Left lung (tissue), 10 donors: Measurements from ENCODE around the gene SLC34A1. TPM values are rescaled to one million over a fixed set of nuclear protein-coding genes. Genes with fewer than 3 reads are reported as not detected.

ENCODE experiments used
- ATAC-seq: fragments of 200-7000 bp; cut with Tn5 transposase; one replicate; pipeline ENCODE4 v1.9.1; 2020; ENCODE audit warnings: moderate library complexity
- DNase-seq, 4 donors: peaks; one replicate each; pipeline ENCODE4 v3.0.0-alpha.2; 2013 to 2020
- H3K27ac ChIP-seq, 2 donors: fragments of 200-600 bp; sonication (generic) in 1 of 2; one replicate each; pipeline versions ENCODE4 v1.5.0 to v1.8.0; 2020 to 2021
- H3K27me3 ChIP-seq, 2 donors: fragments of 200-600 bp; sonication (generic) in 1 of 2; one replicate each; pipeline versions ENCODE4 v1.5.0 to v1.8.0; 2020 to 2021
- H3K36me3 ChIP-seq, 2 donors: fragments of 200-600 bp; sonication (generic) in 1 of 2; one replicate each; pipeline versions ENCODE4 v1.5.0 to v1.8.0; 2020 to 2021
- H3K4me1 ChIP-seq, 2 donors: fragments of 200-600 bp; one replicate each; pipeline ENCODE4 v1.8.0; 2021
- H3K4me3 ChIP-seq, 2 donors: fragments of 200-600 bp; sonication (generic) in 1 of 2; one replicate each; pipeline versions ENCODE4 v1.5.0 to v1.8.0; 2020 to 2021; ENCODE audit warnings: mild to moderate bottlenecking in 1 of 2
- H3K9me3 ChIP-seq, 2 donors: fragments of 200-600 bp; sonication (generic) in 1 of 2; one replicate each; pipeline versions ENCODE4 v1.5.0 to v1.8.0; 2020 to 2021
- intact Hi-C, 2 donors: fragments of 100-400 bp; cut with DNase I; formaldehyde crosslinking; loops; one replicate each; pipeline versions ENCODE4 v1.11.2 to v1.14.2; 2022
- polyA plus RNA-seq, 6 donors: library from polyadenylated mRNA; unstranded; fragments of 120-200 nt; gene quantifications; one replicate each; pipeline ENCODE4 v1.2.1, GENCODE V29; 2013; ENCODE audit not compliant: insufficient read length in 6 of 6
- total RNA-seq, 2 donors: library from RNA; stranded (reverse); fragmentation: NEBNext Ultra II Directional; extraction: Animal tissue kit (Norgen Biotek cat#: 25700); gene quantifications; one replicate each; pipeline ENCODE4 v1.2.1, GENCODE V29; 2021
- TF ChIP-seq, protein P1 (sequence below), 2 donors: fragments of 200-600 bp; sonication (generic) in 1 of 2; IDR thresholded peaks; one replicate each; pipeline versions ENCODE4 v1.5.0 to v1.8.0; 2021; ENCODE audit warnings: antibody characterized with exemption in 2 of 2
- donor health status: DM: no; HTN: yes; CAD: no.
- donor health status: DM: no; HTN: no; CAD: no.

SLC34A1 gene
- total and polyA plus RNA-seq, 8 donors: 0.18 to 1.7 (median 0.36) TPM; not detected in 3

DNA sequence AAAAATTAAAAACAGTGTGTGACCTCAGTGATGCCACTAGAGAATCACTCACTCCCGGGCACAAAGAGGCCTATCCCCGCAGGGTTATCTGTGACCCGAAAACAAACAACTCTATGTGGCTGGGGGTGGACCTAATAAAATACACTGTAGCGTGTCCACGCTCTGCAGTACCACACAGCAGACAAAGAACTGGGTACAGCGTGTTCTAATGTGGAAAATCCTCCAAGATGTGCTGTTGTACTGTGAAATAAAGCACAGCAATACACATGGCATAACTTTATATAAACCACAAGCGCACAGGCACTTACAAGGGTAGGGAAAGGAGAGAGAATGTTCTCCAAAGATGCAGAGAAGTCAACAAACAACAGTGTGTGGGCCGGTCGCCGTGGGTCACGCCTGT lies 8.1 kb upstream of the SLC34A1 start:
- no peak for DNase-seq
- Histone ChIP-seq H3K9me3 (no peaks in the 10 kb centered on the region), H3K27ac (no peak overlapping the region), H3K36me3 (peaks cover 0 to 7% of the 10 kb centered on the region in 2 donors), H3K27me3 (peaks cover 0 to 9% of the 10 kb centered on the region in 2 donors), H3K4me1 (peaks cover 7 to 22% of the 10 kb centered on the region in 2 donors), H3K4me3 (no peak overlapping the region)
- TF ChIP-seq, protein P1, sequence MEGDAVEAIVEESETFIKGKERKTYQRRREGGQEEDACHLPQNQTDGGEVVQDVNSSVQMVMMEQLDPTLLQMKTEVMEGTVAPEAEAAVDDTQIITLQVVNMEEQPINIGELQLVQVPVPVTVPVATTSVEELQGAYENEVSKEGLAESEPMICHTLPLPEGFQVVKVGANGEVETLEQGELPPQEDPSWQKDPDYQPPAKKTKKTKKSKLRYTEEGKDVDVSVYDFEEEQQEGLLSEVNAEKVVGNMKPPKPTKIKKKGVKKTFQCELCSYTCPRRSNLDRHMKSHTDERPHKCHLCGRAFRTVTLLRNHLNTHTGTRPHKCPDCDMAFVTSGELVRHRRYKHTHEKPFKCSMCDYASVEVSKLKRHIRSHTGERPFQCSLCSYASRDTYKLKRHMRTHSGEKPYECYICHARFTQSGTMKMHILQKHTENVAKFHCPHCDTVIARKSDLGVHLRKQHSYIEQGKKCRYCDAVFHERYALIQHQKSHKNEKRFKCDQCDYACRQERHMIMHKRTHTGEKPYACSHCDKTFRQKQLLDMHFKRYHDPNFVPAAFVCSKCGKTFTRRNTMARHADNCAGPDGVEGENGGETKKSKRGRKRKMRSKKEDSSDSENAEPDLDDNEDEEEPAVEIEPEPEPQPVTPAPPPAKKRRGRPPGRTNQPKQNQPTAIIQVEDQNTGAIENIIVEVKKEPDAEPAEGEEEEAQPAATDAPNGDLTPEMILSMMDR (IDR thresholded peaks at IDR 0.05): no peak
- intact Hi-C loops: no loop called here
- no peak for ATAC-seq

- Histone ChIP-seq H3K9me3 (no peaks in the 10 kb centered on the region), H3K27ac (no peak overlapping the region), H3K36me3 (no peaks in the 10 kb centered on the region), H3K27me3 (peaks cover 0 to 26% of the 10 kb centered on the region in 2 donors), H3K4me1 (peaks cover 0 to 2% of the 10 kb centered on the region in 2 donors), H3K4me3 (no peak overlapping the region)
- TF ChIP-seq, protein P1 (IDR thresholded peaks at IDR 0.05): no peak
- DNase-seq: no peak
- intact Hi-C loops: no loop called here
- ATAC-seq: no peak
These were observed 6.1 kb upstream of the SLC34A1 start for GRCh38 chr5:177377851-177378776.

DNA sequence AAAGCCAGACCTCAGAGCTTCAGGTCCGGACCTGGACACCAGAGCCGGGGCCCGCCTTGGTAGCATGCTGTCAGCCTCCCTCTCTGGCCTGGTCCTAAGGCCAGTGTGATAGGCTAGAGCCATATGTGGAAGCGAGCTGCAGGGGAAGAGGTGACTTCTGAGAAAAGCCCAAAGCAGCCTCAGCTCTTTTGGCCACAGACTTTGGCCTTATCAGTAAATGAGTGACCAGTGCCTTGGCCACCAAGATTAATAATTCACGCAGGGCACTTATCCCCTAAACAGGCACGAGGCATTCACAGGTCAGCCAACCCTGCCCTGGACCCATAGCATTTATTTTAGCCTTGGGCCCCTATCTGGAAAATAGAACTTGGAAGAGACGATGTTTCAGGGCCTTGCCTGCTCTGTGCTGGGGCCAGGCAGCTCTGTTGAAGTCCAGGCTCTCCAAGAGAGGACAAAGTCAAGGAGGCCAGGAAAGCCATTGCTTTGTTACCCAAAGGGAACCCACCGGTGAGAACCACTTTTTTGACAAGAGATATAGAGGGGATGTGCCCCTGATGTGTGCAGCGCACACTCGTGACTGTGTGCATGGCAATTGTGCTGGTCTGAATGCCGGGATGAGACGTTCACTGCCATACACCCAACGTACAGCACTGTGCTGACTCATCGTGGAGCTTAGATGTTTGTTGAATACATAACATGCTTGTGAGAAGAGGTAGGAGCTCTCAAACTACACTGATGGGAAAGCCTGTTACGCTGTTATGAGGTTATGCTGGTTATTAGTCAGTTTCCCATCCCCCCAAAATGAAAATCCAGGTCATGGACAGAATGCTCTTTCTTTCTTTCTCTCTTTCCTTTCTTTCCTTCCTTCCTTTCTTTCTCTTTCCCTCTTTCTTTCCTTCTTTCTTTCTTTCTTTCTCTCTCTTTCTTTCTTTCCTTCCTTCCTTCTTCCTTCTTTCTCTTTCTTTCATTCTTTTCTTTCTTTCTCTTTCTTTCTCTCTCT lies 5.0 kb upstream of the SLC34A1 start:
- TF ChIP-seq, protein P1 (IDR thresholded peaks at IDR 0.05): no peak
- Histone ChIP-seq H3K27me3 (peaks cover 0 to 35% of the 10 kb centered on the region in 2 donors), H3K9me3 (no peaks in the 10 kb centered on the region), H3K27ac (no peak overlapping the region), H3K36me3 (no peaks in the 10 kb centered on the region), H3K4me3 (no peak overlapping the region), H3K4me1 (no peaks in the 10 kb centered on the region)
- intact Hi-C loops: no loop called here
- ATAC-seq (peak; percentile 87), DNase-seq (no peak)

DNA sequence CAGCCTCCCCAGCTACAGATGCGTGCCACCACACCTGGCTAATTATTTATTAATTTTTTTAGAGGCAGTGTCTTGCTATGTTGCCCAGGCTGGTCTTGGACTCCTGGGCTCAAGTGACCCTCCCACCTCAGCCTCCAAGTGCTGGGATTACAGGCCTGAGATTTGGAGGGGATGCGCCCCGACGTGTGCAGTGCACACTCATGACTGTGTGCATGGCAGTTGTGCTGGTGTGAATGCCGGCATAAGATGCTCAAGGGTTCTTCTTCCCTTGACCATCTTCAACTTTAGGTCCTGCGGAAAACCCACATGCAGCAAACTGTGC lies 3.5 kb upstream of the SLC34A1 start:
- intact Hi-C loops: no loop called here
- DNase-seq (no peak), ATAC-seq (no peak)
- H3K4me3 ChIP-seq: no peak overlapping the region
- H3K4me1 ChIP-seq: peaks cover 0 to 4% of the 10 kb centered on the region in 2 donors
- H3K27me3 ChIP-seq: peaks cover 0 to 50% of the 10 kb centered on the region in 2 donors
- TF ChIP-seq, protein P1 (IDR thresholded peaks at IDR 0.05): no peak
- H3K9me3 ChIP-seq: no peaks in the 10 kb centered on the region
- no peak overlapping the region for H3K27ac ChIP-seq
- no peaks in the 10 kb centered on the region for H3K36me3 ChIP-seq
